Head of caudate nucleus (tissue), 42 donors: Measurements from ENCODE around the gene OR8G5.
"Not testable (repeated sequence)": the region's sequence is repeated elsewhere in the genome, so short reads cannot be mapped to it uniquely, and the experiment has no call there.

Experiments used
- DNase-seq, 42 donors: peaks; one replicate each; pipeline versions ENCODE4 v3.0.0 to v3.0.0-alpha.2; 2020 to 2021; ENCODE audit warnings: mixed read lengths in 7 of 42
- intact Hi-C: fragments of 100-400 bp; cut with DNase I; formaldehyde crosslinking; loops from one replicate; pipeline ENCODE4 v1.15.0; 2022

The OR8G5 gene, protein sequence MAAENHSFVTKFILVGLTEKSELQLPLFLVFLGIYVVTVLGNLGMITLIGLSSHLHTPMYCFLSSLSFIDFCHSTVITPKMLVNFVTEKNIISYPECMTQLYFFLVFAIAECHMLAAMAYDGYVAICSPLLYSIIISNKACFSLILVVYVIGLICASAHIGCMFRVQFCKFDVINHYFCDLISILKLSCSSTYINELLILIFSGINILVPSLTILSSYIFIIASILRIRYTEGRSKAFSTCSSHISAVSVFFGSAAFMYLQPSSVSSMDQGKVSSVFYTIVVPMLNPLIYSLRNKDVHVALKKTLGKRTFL

GRCh38 chr11:124256076-124256475 is at the start of gene OR8G5:
OR8G5 (plus strand) TSS chr11:124256376; CDS start chr11:124264932, 8,556 bp downstream.
- DNase-seq, result no peak
- intact Hi-C loops, result no loop called here

GRCh38 chr11:124207102-124207792 is 48.9 kb upstream of the OR8G5 start:
- no peak for DNase-seq
- intact Hi-C loops, result no loop called here

GRCh38 chr11:124209824-124210357 is 46.3 kb upstream of the OR8G5 start:
- intact Hi-C loops, result no loop called here

GRCh38 chr11:124210421-124210820 is 45.8 kb upstream of the OR8G5 start:
- intact Hi-C loops, result no loop called here
- no peak for DNase-seq

More at GRCh38 chr11:124209824-124210357, 46.3 kb upstream of the OR8G5 start:
- no peak for DNase-seq

GRCh38 chr11:124211321-124211720 is 44.9 kb upstream of the OR8G5 start:
- DNase-seq, result no peak
- intact Hi-C loops, result no loop called here

DNA sequence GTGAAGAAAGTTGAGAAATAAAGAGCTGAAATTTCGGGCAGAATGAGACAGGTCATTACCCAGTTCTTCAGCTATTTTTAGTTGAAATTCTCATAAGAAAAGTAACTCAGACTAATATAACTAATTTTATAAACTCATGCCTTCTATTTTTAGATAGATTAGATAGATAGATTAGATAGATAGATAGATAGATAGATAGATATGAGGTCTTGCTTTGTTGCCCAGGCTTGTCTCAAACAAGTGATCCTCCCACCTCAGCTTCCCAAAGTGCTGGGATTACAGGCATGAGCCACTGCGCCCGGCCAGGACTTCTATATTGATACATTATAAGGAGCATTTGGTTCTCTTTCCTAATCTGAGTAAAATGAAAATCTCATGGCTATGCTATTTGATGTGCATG is 42.1 kb upstream of the OR8G5 start:
- no peak for DNase-seq
- intact Hi-C loops, result no loop called here

DNA sequence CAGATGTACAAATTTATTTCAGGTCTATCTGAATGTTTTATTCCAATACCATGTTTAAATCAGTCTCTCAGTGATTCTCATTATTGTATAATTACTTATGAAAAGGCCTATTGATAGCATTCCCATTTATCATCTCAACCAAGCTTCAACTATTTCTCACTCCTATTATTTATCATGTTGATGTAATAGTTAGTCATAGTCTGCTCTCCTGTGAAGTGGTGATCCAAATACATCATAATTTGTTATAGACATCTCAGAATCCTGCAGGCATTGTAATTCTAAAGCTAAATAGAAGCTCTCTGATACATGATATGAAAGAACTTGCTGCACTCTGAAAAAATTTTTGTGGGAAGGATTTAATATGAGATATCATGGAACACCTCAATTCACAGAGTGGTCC is 37.0 kb upstream of the OR8G5 start:
- intact Hi-C loops, result no loop called here
- DNase-seq, result no peak

- no peak for DNase-seq
- intact Hi-C loops, result no loop called here
Observed at GRCh38 chr11:124222407-124222806, 33.8 kb upstream of the OR8G5 start.

- intact Hi-C loops, DNase-seq: not testable (repeated sequence)
Observed at GRCh38 chr11:124224618-124225423, 31.4 kb upstream of the OR8G5 start.

GRCh38 chr11:124225471-124225870 is 30.7 kb upstream of the OR8G5 start:
- intact Hi-C loops, result no loop called here
- DNase-seq, result no peak

GRCh38 chr11:124233376-124233775 is 22.8 kb upstream of the OR8G5 start:
- DNase-seq, result no peak
- intact Hi-C loops, result no loop called here

GRCh38 chr11:124238512-124238911 is 17.7 kb upstream of the OR8G5 start:
- intact Hi-C loops, result no loop called here
- DNase-seq, result no peak

GRCh38 chr11:124240621-124241397 is 15.4 kb upstream of the OR8G5 start, which contains the start of gene OR8G1:
OR8G1 (plus strand) TSS chr11:124241095; CDS start chr11:124249676, 8,581 bp downstream.
- intact Hi-C loops, result no loop called here
- no peak for DNase-seq

DNA sequence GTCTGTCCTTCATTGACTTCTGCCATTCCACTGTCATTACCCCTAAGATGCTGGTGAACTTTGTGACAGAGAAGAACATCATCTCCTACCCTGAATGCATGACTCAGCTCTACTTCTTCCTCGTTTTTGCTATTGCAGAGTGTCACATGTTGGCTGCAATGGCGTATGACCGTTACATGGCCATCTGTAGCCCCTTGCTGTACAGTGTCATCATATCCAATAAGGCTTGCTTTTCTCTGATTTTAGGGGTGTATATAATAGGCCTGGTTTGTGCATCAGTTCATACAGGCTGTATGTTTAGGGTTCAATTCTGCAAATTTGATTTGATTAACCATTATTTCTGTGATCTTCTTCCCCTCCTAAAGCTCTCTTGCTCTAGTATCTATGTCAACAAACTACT is 6.3 kb upstream of the OR8G5 start:
- intact Hi-C loops, result not testable (repeated sequence)

DNA sequence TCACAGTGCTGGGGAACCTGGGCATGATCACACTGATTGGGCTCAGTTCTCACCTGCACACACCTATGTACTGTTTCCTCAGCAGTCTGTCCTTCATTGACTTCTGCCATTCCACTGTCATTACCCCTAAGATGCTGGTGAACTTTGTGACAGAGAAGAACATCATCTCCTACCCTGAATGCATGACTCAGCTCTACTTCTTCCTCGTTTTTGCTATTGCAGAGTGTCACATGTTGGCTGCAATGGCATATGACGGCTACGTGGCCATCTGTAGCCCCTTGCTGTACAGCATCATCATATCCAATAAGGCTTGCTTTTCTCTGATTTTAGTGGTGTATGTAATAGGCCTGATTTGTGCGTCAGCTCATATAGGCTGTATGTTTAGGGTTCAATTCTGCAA is 8.9 kb downstream of the OR8G5 start:
- intact Hi-C loops, DNase-seq: not testable (repeated sequence)

More for the DNA sequence above, 6.3 kb upstream of the OR8G5 start:
- not testable (repeated sequence) for DNase-seq

- intact Hi-C loops, DNase-seq: not testable (repeated sequence)
Observed at GRCh38 chr11:124270886-124271285, 14.7 kb downstream of the OR8G5 start.

DNA sequence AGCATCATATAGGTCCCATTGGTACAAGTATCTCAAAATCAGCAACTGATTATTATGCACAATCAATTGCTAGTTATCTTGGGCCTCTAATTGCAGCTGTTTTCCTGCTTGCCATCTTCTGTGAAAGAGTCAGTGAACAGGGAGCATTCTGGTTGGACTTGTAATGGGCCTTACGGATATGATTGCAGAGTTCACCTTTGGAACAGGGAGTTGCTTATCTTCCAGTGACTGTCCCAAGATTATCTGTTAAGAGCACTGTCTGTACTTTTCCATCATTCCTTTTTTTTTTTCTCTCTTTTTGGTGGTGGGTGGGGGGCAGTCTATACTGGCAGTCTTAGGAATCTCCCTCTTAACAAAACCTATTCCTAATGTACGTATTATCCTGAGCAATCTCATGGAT is 17.8 kb downstream of the OR8G5 start:
- intact Hi-C loops, result no loop called here
- DNase-seq, result no peak

DNA sequence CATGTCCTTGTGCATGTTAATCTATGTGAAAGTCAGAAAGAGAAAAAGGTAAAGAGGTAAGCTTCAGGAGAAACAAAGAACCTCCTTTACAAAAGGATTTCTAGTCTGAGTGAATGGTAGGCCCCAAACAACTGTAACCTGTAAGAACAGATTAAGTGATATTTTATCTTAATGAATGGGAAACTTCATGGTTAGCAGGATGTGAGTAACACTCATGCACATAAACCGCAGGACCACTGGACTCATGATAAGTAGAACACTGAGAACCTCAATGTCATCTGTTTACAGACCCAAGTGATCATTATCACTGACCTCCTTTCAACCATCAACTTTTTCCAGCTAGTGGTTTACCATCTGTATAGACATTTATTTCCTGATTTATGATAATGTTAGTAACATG is 19.9 kb downstream of the OR8G5 start:
- DNase-seq, result no peak
- intact Hi-C loops, result no loop called here

GRCh38 chr11:124277207-124277606 is 21.0 kb downstream of the OR8G5 start:
- no peak for DNase-seq

More at GRCh38 chr11:124277207-124277606, 21.0 kb downstream of the OR8G5 start:
- intact Hi-C loops, result no loop called here
